Measurements from ENCODE around the gene CRYM. TPM values are rescaled to one million over a fixed set of nuclear protein-coding genes. Genes with fewer than 3 reads are reported as not detected.

The CRYM gene
- total RNA-seq, 1 donor from 2014 or later: not detected

DNA sequence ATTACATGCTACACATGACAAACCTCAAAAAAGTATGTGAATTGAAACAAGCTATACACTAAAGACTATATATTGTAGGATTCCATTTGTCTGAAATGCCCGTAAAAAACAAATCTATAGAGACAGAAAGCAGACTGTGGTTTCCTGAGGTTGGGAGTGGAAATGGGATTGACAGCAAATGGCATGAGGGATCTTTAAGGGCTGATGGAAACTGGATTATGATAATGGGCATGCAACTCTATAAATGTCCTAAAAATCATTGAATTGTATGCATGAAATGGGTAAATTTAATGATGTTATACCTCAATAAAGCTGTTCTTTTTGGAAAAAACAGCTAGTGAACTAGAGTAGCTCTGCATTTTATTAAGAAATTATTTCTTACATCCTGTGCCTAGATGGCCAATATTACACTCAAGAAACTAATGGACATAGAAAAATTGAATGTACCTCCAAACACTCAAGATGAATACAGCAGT lies 45.0 kb downstream of the CRYM start:
- Mint-ChIP-seq H3K4me3 (ENCODE audit: unreplicated experiment) (no peak overlapping the region), H3K9me3 (ENCODE audit: unreplicated experiment) (no peaks in the 10 kb centered on the region), H3K27ac (ENCODE audit: unreplicated experiment) (no peak overlapping the region)

GRCh38 chr16:21228361-21228872 lies 49.7 kb downstream of the CRYM start:
- peaks cover 2% of the 10 kb centered on the region for H3K27me3 Mint-ChIP-seq (ENCODE audit: unreplicated experiment)
- no peaks in the 10 kb centered on the region for H3K9me3 Mint-ChIP-seq (ENCODE audit: unreplicated experiment)
- no peak for TF ChIP-seq CTCF (IDR thresholded peaks at IDR 0.05; ENCODE audit: partially characterized antibody, unreplicated experiment)
- no peak overlapping the region for H3K27ac Mint-ChIP-seq (ENCODE audit: unreplicated experiment)
- H3K36me3 Mint-ChIP-seq (ENCODE audit: unreplicated experiment): no peaks in the 10 kb centered on the region
- H3K4me1 Mint-ChIP-seq (ENCODE audit: low read depth, unreplicated experiment): no peaks in the 10 kb centered on the region
- no peak overlapping the region for H3K4me3 Mint-ChIP-seq (ENCODE audit: unreplicated experiment)
- DNase-seq: no peak

More for the DNA sequence above, 45.0 kb downstream of the CRYM start:
- no peaks in the 10 kb centered on the region for H3K27me3 Mint-ChIP-seq (ENCODE audit: unreplicated experiment)
- H3K4me1 Mint-ChIP-seq (ENCODE audit: low read depth, unreplicated experiment): no peaks in the 10 kb centered on the region
- no peak for DNase-seq
- H3K36me3 Mint-ChIP-seq (ENCODE audit: unreplicated experiment): no peaks in the 10 kb centered on the region
- no peak for TF ChIP-seq CTCF (IDR thresholded peaks at IDR 0.05; ENCODE audit: partially characterized antibody, unreplicated experiment)

DNA sequence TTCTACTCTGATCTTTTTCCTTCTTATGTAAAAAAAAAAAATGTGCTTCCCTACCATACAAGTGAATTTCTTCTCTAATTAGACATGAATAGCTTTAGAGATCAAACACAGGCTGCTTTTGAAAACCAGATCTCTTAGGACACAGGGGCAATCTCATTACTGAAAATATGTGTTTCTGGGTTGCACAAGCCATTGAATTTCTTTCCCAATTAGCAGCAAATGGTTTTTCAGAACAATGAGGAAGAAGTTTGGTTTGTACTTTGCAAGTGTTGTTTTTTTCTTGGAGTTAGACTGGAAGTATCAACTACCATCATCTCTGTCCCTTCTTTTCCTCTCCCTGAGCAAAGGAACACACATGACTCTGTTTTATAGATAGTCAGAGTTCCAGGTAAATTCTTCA lies 50.2 kb downstream of the CRYM start:
- no peak for TF ChIP-seq CTCF (IDR thresholded peaks at IDR 0.05; ENCODE audit: partially characterized antibody, unreplicated experiment)
- Mint-ChIP-seq H3K9me3 (ENCODE audit: unreplicated experiment) (no peaks in the 10 kb centered on the region), H3K4me1 (ENCODE audit: low read depth, unreplicated experiment) (no peaks in the 10 kb centered on the region), H3K27me3 (ENCODE audit: unreplicated experiment) (peaks cover 2% of the 10 kb centered on the region), H3K27ac (ENCODE audit: unreplicated experiment) (no peak overlapping the region), H3K36me3 (ENCODE audit: unreplicated experiment) (no peaks in the 10 kb centered on the region), H3K4me3 (ENCODE audit: unreplicated experiment) (no peak overlapping the region)
- no peak for DNase-seq

GRCh38 chr16:21226749-21227148 lies 51.3 kb downstream of the CRYM start:
- DNase-seq: no peak
- H3K4me3 Mint-ChIP-seq (ENCODE audit: unreplicated experiment): no peak overlapping the region
- no peak for TF ChIP-seq CTCF (IDR thresholded peaks at IDR 0.05; ENCODE audit: partially characterized antibody, unreplicated experiment)
- no peak overlapping the region for H3K27ac Mint-ChIP-seq (ENCODE audit: unreplicated experiment)
- no peaks in the 10 kb centered on the region for H3K4me1 Mint-ChIP-seq (ENCODE audit: low read depth, unreplicated experiment)
- peaks cover 2% of the 10 kb centered on the region for H3K27me3 Mint-ChIP-seq (ENCODE audit: unreplicated experiment)
- H3K9me3 Mint-ChIP-seq (ENCODE audit: unreplicated experiment): no peaks in the 10 kb centered on the region
- H3K36me3 Mint-ChIP-seq (ENCODE audit: unreplicated experiment): no peaks in the 10 kb centered on the region

GRCh38 chr16:21224800-21225199 lies 53.3 kb downstream of the CRYM start:
- no peak overlapping the region for H3K27ac Mint-ChIP-seq (ENCODE audit: unreplicated experiment)
- no peaks in the 10 kb centered on the region for H3K36me3 Mint-ChIP-seq (ENCODE audit: unreplicated experiment)
- H3K27me3 Mint-ChIP-seq (ENCODE audit: unreplicated experiment): peaks cover 2% of the 10 kb centered on the region
- no peak for DNase-seq
- no peak overlapping the region for H3K4me3 Mint-ChIP-seq (ENCODE audit: unreplicated experiment)
- H3K9me3 Mint-ChIP-seq (ENCODE audit: unreplicated experiment): peaks cover 2% of the 10 kb centered on the region
- no peaks in the 10 kb centered on the region for H3K4me1 Mint-ChIP-seq (ENCODE audit: low read depth, unreplicated experiment)
- TF ChIP-seq CTCF (IDR thresholded peaks at IDR 0.05; ENCODE audit: partially characterized antibody, unreplicated experiment): no peak

Data from glutamatergic neuron (in vitro differentiated cells).